Stimulated activated CD8-positive, alpha-beta memory T cell treated with anti-CD3 and anti-CD28 coated beads, Interleukin-12 subunit alpha, Interleukin-12 subunit beta, amount 100 ng/mL, for 1 hour (primary cell): ENCODE results near the gene IFI30.

Source experiments
- DNase-seq: peaks from one replicate; pipeline ENCODE4 v3.0.0-alpha.2; 2020; ENCODE audit warnings: low read depth

The IFI30 gene

GRCh38 chr19:18173572-18174288 is at the start of gene IFI30:
Gene IFI30, plus strand, starts transcription at chr19:18173813. Its CDS starts 29 bp downstream, at chr19:18173842.
- no peak for DNase-seq

GRCh38 chr19:18123819-18124218 is 49.8 kb upstream of the IFI30 start:
- DNase-seq, result no peak

GRCh38 chr19:18126097-18126496 is 47.5 kb upstream of the IFI30 start:
- DNase-seq, result no peak

- DNase-seq, result no peak
These were observed 45.6 kb upstream of the IFI30 start for GRCh38 chr19:18128044-18128443.

GRCh38 chr19:18128805-18129204 is 44.8 kb upstream of the IFI30 start:
- no peak for DNase-seq

GRCh38 chr19:18130523-18131242 is 42.9 kb upstream of the IFI30 start:
- no peak for DNase-seq

- no peak for DNase-seq
These were observed 41.6 kb upstream of the IFI30 start for GRCh38 chr19:18131841-18132596.

- no peak for DNase-seq
These were observed 37.7 kb upstream of the IFI30 start for GRCh38 chr19:18135712-18136584.

GRCh38 chr19:18137242-18137641 is 36.4 kb upstream of the IFI30 start:
- no peak for DNase-seq

- no peak for DNase-seq
These were observed 35.8 kb upstream of the IFI30 start for GRCh38 chr19:18137657-18138339.

- no peak for DNase-seq
These were observed 33.1 kb upstream of the IFI30 start for GRCh38 chr19:18140473-18140872.

- DNase-seq, result no peak
These were observed 32.6 kb upstream of the IFI30 start for GRCh38 chr19:18141031-18141430.

GRCh38 chr19:18143902-18144301 is 29.7 kb upstream of the IFI30 start:
- no peak for DNase-seq

GRCh38 chr19:18144361-18144760 is 29.3 kb upstream of the IFI30 start:
- DNase-seq, result no peak

- DNase-seq, result no peak
These were observed 28.7 kb upstream of the IFI30 start for GRCh38 chr19:18144906-18145305.

- DNase-seq, result no peak
These were observed 28.1 kb upstream of the IFI30 start for GRCh38 chr19:18145391-18145999.

- no peak for DNase-seq
These were observed 26.2 kb upstream of the IFI30 start for GRCh38 chr19:18147396-18147795.

- no peak for DNase-seq
These were observed 24.0 kb upstream of the IFI30 start for GRCh38 chr19:18149596-18149975.

- no peak for DNase-seq
These were observed 22.6 kb upstream of the IFI30 start for GRCh38 chr19:18150776-18151624.

GRCh38 chr19:18152442-18152816 is 21.2 kb upstream of the IFI30 start:
- peak; percentile 93 for DNase-seq
